Glutamatergic neuron (in vitro differentiated cells): ENCODE data around the gene MAEA. TPM values are rescaled to one million over a fixed set of nuclear protein-coding genes. Genes with fewer than 3 reads are reported as not detected.

Source experiments
- DNase-seq: peaks from one replicate; pipeline ENCODE4 v3.0.0; 2022
- H3K27ac Mint-ChIP-seq: one replicate; pipeline ENCODE4 v1.8.0; 2020; ENCODE audit warnings: mild to moderate bottlenecking, mixed read lengths, inconsistent platforms; ENCODE audit not compliant: unreplicated experiment
- H3K27me3 Mint-ChIP-seq: one replicate; pipeline ENCODE4 v1.8.0; 2020; ENCODE audit warnings: mild to moderate bottlenecking, moderate library complexity, mixed read lengths, inconsistent platforms; ENCODE audit not compliant: unreplicated experiment
- H3K36me3 Mint-ChIP-seq: one replicate; pipeline ENCODE4 v1.8.0; 2020; ENCODE audit warnings: mild to moderate bottlenecking, mixed read lengths, inconsistent platforms; ENCODE audit not compliant: unreplicated experiment
- H3K4me1 Mint-ChIP-seq: one replicate; pipeline ENCODE4 v1.8.0; 2020; ENCODE audit warnings: mild to moderate bottlenecking, low read depth, mixed read lengths, inconsistent platforms; ENCODE audit not compliant: unreplicated experiment
- H3K4me3 Mint-ChIP-seq: one replicate; pipeline ENCODE4 v1.8.0; 2020; ENCODE audit warnings: mild to moderate bottlenecking, mixed read lengths, inconsistent platforms; ENCODE audit not compliant: unreplicated experiment
- H3K9me3 Mint-ChIP-seq: one replicate; pipeline ENCODE4 v1.8.0; 2020; ENCODE audit warnings: mild to moderate bottlenecking, moderate library complexity, mixed read lengths, inconsistent platforms; ENCODE audit not compliant: unreplicated experiment
- total RNA-seq: library from RNA; stranded (reverse); fragmentation: NEBNext Ultra II Directional; extraction: Animal tissue kit (Norgen Biotek cat#: 25700); gene quantifications from one replicate; pipeline ENCODE4 v1.2.1, GENCODE V29; 2021; ENCODE audit not compliant: unreplicated experiment
- TF ChIP-seq, protein P1 (sequence below): fragments of 200-600 bp; sonication (generic); IDR thresholded peaks from one replicate; pipeline ENCODE4 v1.5.0; 2021; ENCODE audit not compliant: partially characterized antibody, unreplicated experiment

The MAEA gene
- total RNA-seq, 1 donor from 2014 or later = 77.2 TPM

DNA sequence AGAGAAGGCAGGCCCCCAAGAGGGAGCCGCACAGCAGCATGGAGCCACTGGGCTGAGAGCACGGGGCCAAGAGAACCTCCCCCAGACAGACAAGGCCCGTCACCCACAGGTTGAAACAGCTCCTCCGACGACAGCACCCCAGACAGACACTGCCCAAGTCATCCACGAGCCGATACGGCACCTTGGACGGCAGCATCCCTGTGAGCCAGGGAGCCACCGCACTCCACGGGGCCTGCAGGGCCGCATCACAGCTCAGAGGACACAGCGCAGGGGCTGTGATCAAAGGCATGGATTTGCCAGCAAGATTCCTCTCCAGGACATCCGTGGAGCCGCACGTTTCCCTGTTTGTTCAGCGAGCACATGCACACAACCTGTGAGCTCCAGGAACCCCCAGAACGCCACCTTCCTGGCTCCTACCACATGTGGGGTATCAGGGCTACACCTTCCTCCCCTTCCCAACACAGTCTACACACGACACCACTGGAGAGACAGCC lies 44.7 kb upstream of the MAEA start:
- no peak for DNase-seq
- peak overlapping the region; percentile 87 for H3K27ac Mint-ChIP-seq
- peaks cover 31% of the 10 kb centered on the region for H3K9me3 Mint-ChIP-seq
- peaks cover 26% of the 10 kb centered on the region for H3K27me3 Mint-ChIP-seq
- TF ChIP-seq, protein P1, sequence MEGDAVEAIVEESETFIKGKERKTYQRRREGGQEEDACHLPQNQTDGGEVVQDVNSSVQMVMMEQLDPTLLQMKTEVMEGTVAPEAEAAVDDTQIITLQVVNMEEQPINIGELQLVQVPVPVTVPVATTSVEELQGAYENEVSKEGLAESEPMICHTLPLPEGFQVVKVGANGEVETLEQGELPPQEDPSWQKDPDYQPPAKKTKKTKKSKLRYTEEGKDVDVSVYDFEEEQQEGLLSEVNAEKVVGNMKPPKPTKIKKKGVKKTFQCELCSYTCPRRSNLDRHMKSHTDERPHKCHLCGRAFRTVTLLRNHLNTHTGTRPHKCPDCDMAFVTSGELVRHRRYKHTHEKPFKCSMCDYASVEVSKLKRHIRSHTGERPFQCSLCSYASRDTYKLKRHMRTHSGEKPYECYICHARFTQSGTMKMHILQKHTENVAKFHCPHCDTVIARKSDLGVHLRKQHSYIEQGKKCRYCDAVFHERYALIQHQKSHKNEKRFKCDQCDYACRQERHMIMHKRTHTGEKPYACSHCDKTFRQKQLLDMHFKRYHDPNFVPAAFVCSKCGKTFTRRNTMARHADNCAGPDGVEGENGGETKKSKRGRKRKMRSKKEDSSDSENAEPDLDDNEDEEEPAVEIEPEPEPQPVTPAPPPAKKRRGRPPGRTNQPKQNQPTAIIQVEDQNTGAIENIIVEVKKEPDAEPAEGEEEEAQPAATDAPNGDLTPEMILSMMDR = no peak
- H3K4me3 Mint-ChIP-seq = peak overlapping the region; percentile 72
- H3K36me3 Mint-ChIP-seq = no peaks in the 10 kb centered on the region
- H3K4me1 Mint-ChIP-seq = peaks cover 42% of the 10 kb centered on the region

DNA sequence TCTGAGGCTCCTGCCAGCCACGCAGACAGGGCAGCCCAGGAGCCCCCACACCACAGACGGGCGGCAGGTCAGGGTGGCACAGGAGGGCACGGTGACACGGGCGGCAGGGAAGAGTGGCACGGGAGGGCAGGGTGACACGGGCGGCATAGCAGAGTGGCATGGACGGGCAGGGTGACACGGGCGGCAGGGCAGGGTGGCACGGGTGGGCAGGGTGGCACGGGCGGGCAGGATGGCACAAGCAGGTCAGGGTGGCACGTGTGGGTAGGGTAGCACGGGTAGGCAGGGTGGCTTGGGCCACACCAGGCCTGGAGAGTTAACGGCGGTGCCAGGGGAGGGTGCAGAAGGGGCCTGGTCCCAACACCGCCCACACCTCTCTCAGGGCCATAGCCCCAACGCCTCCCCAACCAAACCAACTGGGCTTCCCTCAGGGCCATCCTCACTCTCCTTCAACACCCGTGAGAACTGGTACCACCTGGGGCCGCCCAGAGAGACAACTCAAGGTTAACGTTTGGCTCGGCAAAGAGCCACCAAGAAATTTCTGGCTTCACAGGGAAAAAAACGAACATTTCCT lies 44.1 kb upstream of the MAEA start:
- DNase-seq = no peak
- Mint-ChIP-seq H3K4me1 (peaks cover 45% of the 10 kb centered on the region), H3K9me3 (peaks cover 33% of the 10 kb centered on the region), H3K27me3 (peaks cover 28% of the 10 kb centered on the region), H3K4me3 (peak overlapping the region; percentile 96), H3K36me3 (no peaks in the 10 kb centered on the region), H3K27ac (peak overlapping the region; percentile 97)
- TF ChIP-seq, protein P1 = no peak

DNA sequence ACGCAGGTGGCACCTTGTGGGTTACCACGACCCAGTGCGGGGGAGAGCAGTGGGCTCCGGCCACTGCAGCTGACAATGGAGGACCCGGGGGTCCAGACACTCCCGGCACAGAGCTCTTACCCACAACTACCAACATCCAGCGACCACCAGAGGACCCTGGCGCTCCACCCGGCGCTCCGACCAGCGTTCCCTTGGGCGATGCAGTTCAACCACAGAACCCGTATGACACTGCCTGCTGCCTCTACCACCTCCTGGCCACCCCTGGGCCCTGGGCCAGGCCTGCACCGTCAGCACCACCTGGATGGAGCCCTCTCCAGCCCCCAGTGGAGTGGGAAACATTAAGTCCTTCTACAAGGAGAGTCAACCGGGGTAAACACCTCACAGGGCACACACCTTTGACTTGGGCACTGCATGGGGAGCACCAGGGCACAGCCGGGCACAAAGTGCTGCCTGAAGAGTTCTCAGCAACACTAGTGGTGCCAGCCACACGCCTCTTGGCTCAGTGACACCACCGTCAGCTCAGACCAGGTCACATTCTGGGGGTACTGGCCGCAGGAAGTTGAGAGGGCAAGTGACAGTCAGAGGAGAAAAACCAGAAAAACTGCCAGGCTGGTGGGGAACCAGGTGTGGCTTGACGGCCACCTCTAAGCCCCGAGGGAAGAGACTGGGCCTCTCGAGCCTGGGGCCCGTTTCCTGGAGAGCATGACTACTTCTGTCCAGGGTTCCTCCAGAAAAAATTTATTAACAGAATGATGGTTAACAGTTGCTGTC lies 43.4 kb upstream of the MAEA start:
- DNase-seq = no peak
- peaks cover 32% of the 10 kb centered on the region for H3K27me3 Mint-ChIP-seq
- TF ChIP-seq, protein P1 = no peak
- peaks cover 48% of the 10 kb centered on the region for H3K4me1 Mint-ChIP-seq
- H3K27ac Mint-ChIP-seq = peak overlapping the region; percentile 97
- H3K4me3 Mint-ChIP-seq = peak overlapping the region; percentile 96
- H3K36me3 Mint-ChIP-seq = no peaks in the 10 kb centered on the region
- H3K9me3 Mint-ChIP-seq = peaks cover 31% of the 10 kb centered on the region

DNA sequence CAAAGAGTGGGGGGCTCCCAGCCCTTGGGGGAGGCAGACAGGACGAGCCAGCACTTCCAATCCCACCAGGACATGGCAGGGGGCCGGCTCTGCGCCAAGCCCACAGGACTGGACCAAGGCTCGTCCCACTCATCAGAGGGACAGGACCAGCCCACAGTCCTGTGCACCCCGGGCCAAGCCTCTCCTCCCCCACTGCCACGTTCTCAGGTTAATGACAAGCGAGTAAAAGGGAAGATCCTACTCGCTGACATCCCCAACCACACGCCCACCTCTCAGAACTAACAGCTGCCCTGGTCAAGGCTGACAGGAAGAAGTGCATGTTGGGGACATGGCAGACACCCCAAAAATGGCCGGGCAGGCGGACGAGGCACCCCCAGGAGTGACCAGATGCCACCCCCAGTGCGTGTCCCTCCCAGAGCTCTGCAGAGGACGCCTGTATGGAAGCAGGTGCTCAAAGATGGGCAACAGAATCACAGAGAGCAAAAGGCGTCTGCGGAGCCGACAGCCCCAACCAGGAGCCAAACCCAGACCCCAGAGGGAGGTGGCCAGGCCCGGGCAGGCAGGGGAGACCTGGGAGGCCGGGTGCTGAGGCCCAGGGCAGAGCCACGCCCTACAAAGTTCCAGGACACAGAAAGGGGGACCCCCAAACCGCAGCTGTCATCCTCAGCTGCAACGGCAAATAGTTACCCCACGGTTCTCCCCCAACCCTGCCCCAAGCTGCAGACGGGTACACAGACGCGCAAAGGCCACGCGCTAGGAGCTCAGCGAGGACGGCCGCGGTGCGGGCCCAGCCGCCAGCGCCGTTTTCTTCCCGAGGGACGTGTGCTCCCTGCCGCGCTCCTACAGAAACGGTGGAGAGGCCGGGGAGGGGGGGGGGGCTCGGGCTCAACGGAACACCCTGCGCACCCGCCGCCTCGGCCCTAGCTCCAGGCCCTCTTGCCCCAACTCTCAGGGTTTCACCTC lies 42.5 kb upstream of the MAEA start:
- peaks cover 8% of the 10 kb centered on the region for H3K36me3 Mint-ChIP-seq
- peaks cover 29% of the 10 kb centered on the region for H3K9me3 Mint-ChIP-seq
- peaks cover 31% of the 10 kb centered on the region for H3K27me3 Mint-ChIP-seq
- DNase-seq = peak; percentile 55
- H3K4me1 Mint-ChIP-seq = peaks cover 44% of the 10 kb centered on the region
- H3K27ac Mint-ChIP-seq = peak overlapping the region; percentile 97
- TF ChIP-seq, protein P1 = no peak
- peak overlapping the region; percentile 96 for H3K4me3 Mint-ChIP-seq
